T-helper 17 cell (primary cell): Measurements from ENCODE around the gene HARS1. TPM values are rescaled to one million over a fixed set of nuclear protein-coding genes. Genes with fewer than 3 reads are reported as not detected.
"Not testable (repeated sequence)": the region's sequence is repeated elsewhere in the genome, so short reads cannot be mapped to it uniquely, and the experiment has no call there.

Experiments used
- ATAC-seq: fragments of 150-1000 bp; cut with Tn5 transposase; 2 replicates; pipeline ENCODE4 v1.10.0; 2021; ENCODE audit warnings: mild to moderate bottlenecking, moderate library complexity
- DNase-seq, 3 donors: peaks; one replicate each; pipeline versions ENCODE4 v3.0.0 to v3.0.0-alpha.2; 2020 to 2021
- H3K9me3 ChIP-seq: one replicate; pipeline ENCODE4 v1.7.0; 2013; ENCODE audit warnings: low read length, mild to moderate bottlenecking; ENCODE audit not compliant: control insufficient read depth, poor library complexity, severe bottlenecking
- H3K27ac Mint-ChIP-seq: one replicate; pipeline ENCODE4 v1.8.0; 2022; ENCODE audit warnings: mild to moderate bottlenecking, moderate library complexity, mixed read lengths
- H3K27me3 Mint-ChIP-seq: one replicate; pipeline ENCODE4 v1.8.0; 2022; ENCODE audit warnings: mixed read lengths
- H3K36me3 Mint-ChIP-seq: one replicate; pipeline ENCODE4 v1.8.0; 2022; ENCODE audit warnings: low read depth, mixed read lengths
- H3K4me1 Mint-ChIP-seq: one replicate; pipeline ENCODE4 v1.8.0; 2022; ENCODE audit warnings: mild to moderate bottlenecking, mixed read lengths
- H3K4me3 Mint-ChIP-seq: one replicate; pipeline ENCODE4 v1.8.0; 2022; ENCODE audit warnings: mild to moderate bottlenecking, moderate library complexity, mixed read lengths
- total RNA-seq, 4 donors: library from RNA in 2 of 4; stranded (reverse) in 2 of 4; gene quantifications; one replicate each; pipeline ENCODE4 v1.2.3 and lab custom pipeline; 2022 to 2026

The HARS1 gene, protein sequence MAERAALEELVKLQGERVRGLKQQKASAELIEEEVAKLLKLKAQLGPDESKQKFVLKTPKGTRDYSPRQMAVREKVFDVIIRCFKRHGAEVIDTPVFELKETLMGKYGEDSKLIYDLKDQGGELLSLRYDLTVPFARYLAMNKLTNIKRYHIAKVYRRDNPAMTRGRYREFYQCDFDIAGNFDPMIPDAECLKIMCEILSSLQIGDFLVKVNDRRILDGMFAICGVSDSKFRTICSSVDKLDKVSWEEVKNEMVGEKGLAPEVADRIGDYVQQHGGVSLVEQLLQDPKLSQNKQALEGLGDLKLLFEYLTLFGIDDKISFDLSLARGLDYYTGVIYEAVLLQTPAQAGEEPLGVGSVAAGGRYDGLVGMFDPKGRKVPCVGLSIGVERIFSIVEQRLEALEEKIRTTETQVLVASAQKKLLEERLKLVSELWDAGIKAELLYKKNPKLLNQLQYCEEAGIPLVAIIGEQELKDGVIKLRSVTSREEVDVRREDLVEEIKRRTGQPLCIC
- total RNA-seq (10 to 100 TPM; 44.8 to 49.3 TPM), total RNA-seq (lab: John Stamatoyannopoulos, UW) (83.3 to 138 reads per million in 2 donors)

DNA sequence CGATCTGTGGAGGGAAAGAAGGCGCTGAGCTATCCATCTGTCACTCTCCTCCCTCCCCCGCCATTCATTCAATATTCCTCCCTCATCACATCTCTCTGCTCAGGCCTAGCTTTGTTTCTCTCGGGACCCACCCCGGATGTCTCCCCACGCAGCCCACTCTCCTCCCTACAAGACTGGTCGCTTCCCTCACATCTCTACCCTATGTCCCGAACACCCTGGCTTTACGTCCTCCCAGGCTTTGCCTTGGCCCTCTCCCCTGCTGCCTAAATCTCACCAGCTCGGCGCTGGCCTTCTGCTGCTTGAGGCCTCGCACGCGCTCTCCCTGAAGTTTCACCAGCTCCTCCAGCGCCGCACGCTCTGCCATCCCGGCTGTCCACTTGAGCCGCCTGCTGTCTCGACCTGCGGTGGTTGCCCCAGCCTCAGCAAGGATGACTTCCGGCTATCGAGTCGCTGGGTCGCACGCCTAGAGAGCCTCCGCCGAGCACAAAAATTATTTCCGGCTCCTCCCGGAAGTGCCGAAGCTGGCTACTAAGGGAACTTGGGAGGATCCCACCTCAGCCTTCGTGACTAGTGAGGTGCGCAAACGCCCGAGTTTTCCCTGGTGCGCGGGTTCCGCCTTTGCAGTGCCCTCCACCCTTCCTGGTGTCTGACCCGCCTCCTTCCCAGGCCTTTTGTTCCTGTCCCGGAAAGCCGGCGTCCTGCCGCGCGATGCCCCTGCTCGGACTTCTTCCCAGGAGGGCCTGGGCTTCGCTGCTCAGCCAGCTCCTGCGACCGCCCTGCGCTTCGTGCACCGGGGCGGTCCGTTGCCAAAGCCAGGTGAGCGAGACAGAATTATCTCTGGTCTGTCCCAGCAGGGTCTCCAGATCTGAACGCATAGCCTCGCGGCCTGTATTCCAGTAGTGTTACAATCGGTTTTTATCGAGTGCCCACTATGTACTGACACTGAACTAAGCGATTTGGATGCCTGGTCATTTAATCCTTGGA, at the start of gene HARS1, which contains the start of gene HARS2:
Gene HARS1 (minus strand): TSS at position 430 of the 984 bp plus-strand sequence. CDS start 66 bp downstream, at position 364.
Gene HARS2 (plus strand): TSS at position 515 of the 984 bp plus-strand sequence. CDS start 194 bp downstream, at position 709.
- ATAC-seq (peak; percentile 96), DNase-seq (peak; percentile 65 to 73 (median 66))
- H3K9me3 ChIP-seq: no peaks in the 10 kb centered on the region
- H3K27me3 Mint-ChIP-seq: no peaks in the 10 kb centered on the region
- H3K4me1 Mint-ChIP-seq: peaks cover 25% of the 10 kb centered on the region
- peak within 1 kb of the TSS; percentile 100 for H3K4me3 Mint-ChIP-seq
- peak within 1 kb of the TSS; percentile 98 for H3K27ac Mint-ChIP-seq
- peaks cover 4% of the 10 kb centered on the region for H3K36me3 Mint-ChIP-seq

DNA sequence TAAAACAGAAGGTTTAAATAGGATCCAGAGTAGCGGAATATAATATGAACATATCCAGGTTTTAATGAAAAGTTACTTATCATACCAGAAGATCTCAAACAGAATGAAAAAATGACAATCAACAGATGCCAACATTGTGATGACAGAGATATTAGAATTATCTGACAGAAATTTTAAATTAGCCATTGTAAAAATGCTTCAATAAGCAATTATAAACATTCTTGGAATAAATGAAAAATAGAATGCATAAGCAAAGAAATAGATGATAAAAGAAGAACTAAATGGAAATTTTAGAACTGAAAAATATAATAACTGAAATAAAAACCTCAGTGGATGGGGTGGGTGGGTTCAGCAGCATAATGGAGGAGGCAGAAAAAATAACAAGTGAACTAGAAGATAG, 46.3 kb upstream of the HARS1 start:
- Mint-ChIP-seq H3K27me3 (peaks cover 36% of the 10 kb centered on the region), H3K27ac (no peak overlapping the region), H3K4me1 (no peaks in the 10 kb centered on the region), H3K4me3 (no peak overlapping the region), H3K36me3 (no peaks in the 10 kb centered on the region)
- DNase-seq (no peak), ATAC-seq (no peak)
- no peaks in the 10 kb centered on the region for H3K9me3 ChIP-seq

DNA sequence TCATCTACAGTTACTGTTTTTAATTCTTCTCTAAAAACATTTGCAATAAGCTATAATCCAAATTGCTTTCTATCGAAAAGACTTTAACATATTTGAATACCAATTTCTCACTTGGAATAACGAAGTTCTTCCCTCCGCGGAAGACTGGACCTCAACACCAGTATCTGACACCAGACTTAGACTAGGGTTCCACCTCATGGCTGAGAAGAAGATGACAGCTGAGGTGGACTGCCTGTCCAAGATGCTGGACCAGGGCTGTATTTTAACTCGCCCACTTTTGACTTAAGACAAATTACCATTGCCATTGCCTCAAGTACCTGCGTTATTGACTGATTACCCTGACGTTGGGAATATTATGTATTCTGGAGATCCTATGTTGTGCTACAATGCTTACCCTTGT, 43.2 kb upstream of the HARS1 start:
- H3K9me3 ChIP-seq: no peaks in the 10 kb centered on the region
- H3K27ac Mint-ChIP-seq: no peak overlapping the region
- no peak for DNase-seq
- no peaks in the 10 kb centered on the region for H3K4me1 Mint-ChIP-seq
- no peak overlapping the region for H3K4me3 Mint-ChIP-seq
- peaks cover 41% of the 10 kb centered on the region for H3K27me3 Mint-ChIP-seq
- ATAC-seq: no peak
- no peaks in the 10 kb centered on the region for H3K36me3 Mint-ChIP-seq

DNA sequence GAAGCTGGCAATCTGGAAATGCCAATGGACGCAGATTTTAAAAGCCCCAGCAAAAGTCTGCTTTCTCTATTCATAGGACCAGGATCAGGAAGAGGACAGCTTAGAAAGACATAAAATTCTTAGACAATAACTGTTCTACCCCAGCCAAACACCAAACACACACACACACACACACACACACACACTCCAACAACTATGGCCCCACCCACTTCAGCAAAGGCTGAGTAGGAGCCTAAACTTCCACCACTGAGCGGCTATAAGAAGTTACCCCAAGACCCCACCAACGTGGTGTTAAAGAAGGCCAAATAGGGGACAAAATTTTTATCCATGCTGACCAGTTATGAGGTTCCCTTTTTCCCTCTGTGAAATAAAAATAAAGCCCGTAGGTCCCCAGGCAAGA, 41.9 kb upstream of the HARS1 start:
- DNase-seq (no peak), ATAC-seq (no peak)
- H3K9me3 ChIP-seq: no peaks in the 10 kb centered on the region
- H3K36me3 Mint-ChIP-seq: no peaks in the 10 kb centered on the region
- no peaks in the 10 kb centered on the region for H3K4me1 Mint-ChIP-seq
- H3K4me3 Mint-ChIP-seq: no peak overlapping the region
- H3K27me3 Mint-ChIP-seq: peaks cover 41% of the 10 kb centered on the region
- H3K27ac Mint-ChIP-seq: no peak overlapping the region

DNA sequence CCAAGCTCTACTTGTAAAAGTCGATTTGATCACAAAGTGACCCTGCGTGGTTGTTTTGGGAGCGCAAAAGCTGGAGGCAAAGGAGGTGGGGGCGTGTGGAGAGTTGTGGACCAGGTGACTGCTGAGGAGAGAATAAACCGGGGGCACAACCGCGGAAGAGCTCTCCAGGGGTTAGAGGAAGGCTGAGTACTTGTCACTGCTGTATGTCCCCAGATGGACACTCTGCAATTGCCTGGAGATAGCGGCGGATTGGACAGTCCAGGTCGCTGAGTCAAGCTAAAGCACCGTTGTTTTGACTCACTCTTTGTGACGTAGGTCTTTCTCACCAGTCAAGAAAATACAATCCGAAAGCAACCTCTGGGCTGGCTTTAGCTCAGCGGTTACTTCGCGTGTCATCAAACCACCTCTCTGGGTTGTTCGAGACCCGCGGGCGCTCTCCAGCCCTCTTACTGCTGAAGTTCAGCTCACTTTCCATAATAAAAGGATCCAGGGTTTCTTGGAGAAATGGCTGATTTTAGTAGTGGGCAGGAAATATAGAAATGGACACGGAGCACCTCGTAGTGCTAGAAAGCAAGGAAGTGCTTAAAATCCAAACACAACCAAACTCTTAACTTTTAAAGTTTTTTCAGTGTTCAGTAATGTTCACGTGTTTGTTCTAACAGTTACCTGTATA, 34.8 kb upstream of the HARS1 start:
- Mint-ChIP-seq H3K4me1 (peaks cover 9% of the 10 kb centered on the region), H3K36me3 (peaks cover 2% of the 10 kb centered on the region), H3K27me3 (peaks cover 10% of the 10 kb centered on the region), H3K27ac (peak overlapping the region; percentile 80), H3K4me3 (peak overlapping the region; percentile 61)
- no peaks in the 10 kb centered on the region for H3K9me3 ChIP-seq
- DNase-seq (peak; percentile 28 to 54 (median 48)), ATAC-seq (peak; percentile 95)

DNA sequence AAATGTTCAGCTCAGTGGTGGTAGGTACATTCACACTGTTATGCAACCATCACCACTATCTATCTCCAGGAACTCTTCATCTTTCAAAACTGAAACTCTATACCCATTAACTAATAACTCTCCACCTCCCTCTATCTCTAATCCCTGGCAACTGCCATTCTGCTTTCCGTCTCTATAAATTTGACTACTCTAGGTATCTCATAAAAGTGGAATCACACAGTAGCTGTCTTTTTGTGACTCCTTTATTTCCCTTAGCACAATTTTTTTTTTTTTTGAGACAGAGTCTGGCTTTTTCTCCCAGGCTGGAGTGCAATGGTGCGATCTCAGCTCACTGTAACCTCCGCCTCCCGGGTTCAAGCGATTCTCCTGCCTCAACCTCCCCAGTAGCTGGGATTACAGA, 30.2 kb upstream of the HARS1 start:
- H3K4me3 Mint-ChIP-seq, H3K36me3 Mint-ChIP-seq, H3K27ac Mint-ChIP-seq, DNase-seq, ATAC-seq, H3K9me3 ChIP-seq: not testable (repeated sequence)
- Mint-ChIP-seq H3K4me1 (peaks cover 15% of the 10 kb centered on the region), H3K27me3 (peaks cover 14% of the 10 kb centered on the region)

DNA sequence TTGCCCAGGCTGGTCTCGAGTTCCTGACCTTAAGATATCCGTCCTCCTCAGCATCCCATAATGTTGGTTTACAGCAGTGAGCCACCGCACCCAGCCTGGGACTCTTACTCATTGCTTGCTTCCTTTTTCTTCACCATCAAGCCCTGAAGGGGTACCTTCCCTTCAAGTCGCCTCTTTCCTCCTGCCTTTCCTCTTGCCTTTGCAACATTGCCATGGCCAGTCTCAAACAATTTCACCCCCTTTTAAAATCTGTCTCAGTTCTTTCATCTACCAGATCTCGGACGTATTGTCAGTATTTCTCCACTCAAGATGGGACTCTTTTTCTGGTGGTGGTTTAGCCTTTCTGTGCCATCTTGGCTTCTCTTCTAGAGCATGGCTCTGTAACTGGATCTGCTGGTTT, 29.6 kb upstream of the HARS1 start:
- not testable (repeated sequence) for H3K36me3 Mint-ChIP-seq, H3K27ac Mint-ChIP-seq, DNase-seq, H3K9me3 ChIP-seq
- Mint-ChIP-seq H3K4me1 (peaks cover 11% of the 10 kb centered on the region), H3K27me3 (peaks cover 14% of the 10 kb centered on the region), H3K4me3 (peak overlapping the region; percentile 31)
- peak; percentile 10 for ATAC-seq

DNA sequence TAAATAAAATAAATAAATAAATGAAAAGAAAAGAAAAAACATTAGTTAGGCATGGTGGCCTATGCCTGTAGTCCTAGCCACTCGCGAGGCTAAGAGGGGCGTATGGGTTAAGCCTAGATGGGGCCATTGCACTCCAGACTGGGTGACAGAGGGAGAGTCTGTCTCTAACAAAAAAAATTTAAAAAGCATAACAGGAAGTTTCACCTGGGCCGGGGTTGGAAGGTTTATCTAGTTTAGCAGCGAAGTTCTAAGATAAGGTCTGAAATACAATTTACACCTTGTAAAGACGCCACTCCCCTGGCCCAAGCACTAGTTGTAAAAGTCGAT, 27.1 kb upstream of the HARS1 start:
- Mint-ChIP-seq H3K4me3 (peak overlapping the region; percentile 66), H3K36me3 (peaks cover 2% of the 10 kb centered on the region), H3K27me3 (peaks cover 14% of the 10 kb centered on the region), H3K4me1 (peaks cover 10% of the 10 kb centered on the region), H3K27ac (no peak overlapping the region)
- no peak for ATAC-seq
- no peaks in the 10 kb centered on the region for H3K9me3 ChIP-seq
- DNase-seq: no peak

DNA sequence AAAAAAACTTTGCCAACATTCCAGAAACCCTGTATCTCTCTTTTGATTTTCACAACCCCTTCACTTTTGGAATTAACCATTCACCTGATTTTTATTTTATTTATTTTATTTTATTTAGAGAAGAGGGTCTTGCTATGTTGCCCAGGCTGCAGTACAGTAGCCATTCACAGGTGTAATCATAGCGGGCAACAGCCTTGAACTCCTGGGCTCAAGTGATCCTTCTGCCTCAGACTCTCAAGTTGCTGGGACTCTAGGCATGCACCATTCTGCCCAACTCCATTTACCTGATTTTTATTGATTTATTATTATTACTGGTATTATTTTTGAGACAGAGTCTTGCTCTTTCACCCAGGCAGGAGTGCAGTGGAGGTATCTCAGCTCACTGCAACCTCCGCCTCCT, 25.1 kb upstream of the HARS1 start:
- peaks cover 19% of the 10 kb centered on the region for H3K4me1 Mint-ChIP-seq
- H3K27ac Mint-ChIP-seq, H3K27me3 Mint-ChIP-seq, H3K4me3 Mint-ChIP-seq, ATAC-seq, DNase-seq, H3K36me3 Mint-ChIP-seq, H3K9me3 ChIP-seq: not testable (repeated sequence)

DNA sequence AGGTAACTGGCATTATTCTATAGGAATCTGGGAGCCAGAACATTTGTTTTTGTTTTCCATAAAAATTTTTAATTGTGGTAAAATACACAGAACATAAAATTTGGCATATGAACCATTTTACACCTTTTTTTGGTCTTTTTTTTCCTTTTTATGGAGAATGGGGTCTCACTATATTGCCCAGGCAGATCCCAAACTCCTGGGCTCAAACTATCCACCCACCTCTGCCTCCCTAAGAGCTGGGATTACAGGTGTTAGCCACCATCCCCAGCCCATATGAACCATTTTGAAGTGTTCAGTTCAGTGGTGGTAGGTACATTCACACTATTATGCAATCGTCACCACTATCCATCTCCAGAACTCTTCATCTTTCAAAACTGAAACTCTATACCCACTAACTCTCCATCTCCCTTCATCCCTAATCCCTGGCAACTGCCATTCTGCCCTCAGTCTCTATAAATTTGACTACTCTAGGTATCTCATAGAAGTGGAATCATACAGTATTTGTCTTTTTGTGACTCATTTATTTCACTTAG, 22.5 kb upstream of the HARS1 start:
- Mint-ChIP-seq H3K27me3 (no peaks in the 10 kb centered on the region), H3K4me3 (no peak overlapping the region), H3K4me1 (peaks cover 27% of the 10 kb centered on the region), H3K36me3 (no peaks in the 10 kb centered on the region), H3K27ac (peak overlapping the region; percentile 65)
- DNase-seq (no peak), ATAC-seq (no peak)
- no peaks in the 10 kb centered on the region for H3K9me3 ChIP-seq

DNA sequence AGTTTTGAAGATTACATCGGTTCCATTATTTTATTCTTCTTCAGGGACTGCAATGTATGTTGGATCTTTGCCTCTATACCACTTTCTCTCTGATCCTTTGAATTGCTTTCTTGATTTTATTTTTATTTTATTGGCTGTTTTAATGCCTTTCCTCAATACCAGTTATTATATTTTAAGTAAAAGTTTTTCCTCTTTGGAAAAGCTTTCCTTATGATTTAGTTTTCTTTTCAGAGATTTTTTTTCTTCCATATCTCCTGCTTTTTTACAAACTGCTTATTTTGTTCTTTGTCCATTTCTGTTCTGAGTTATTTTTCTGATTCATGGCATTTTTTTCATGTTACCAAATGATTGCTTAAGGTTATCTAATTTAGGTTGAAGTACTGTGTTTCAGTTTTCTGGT, 20.6 kb upstream of the HARS1 start:
- H3K4me1 Mint-ChIP-seq: peaks cover 22% of the 10 kb centered on the region
- no peak for ATAC-seq

DNA sequence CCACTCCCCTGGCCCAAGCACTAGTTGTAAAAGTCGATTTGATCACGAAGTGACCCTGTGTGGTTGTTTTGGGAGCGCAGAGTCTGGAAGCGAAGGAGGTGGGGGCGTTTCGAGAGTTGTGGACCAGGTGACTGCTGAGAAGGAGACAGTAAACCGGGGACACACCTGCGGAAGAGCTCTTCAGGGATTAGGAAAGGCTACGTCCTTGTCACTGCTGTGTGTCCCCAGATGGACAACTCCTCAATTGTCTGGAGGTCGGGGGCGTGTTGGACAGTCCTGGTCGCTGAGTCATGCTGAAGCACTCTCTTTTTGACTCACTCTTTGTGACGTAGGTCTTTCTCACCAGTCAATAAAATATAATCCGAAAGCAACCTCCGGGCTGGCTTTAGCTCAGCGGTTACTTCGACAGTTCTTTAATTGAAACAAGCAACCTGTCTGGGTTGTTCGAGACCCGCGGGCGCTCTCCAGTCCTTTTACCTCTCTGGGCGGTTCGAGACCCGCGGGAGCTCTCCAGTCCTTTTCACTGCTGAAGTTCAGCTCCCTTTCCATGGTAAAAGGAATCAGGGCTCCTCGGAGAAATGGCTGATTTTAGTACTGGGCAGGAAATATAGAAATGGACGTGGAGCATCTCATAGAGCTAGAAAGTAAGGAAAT, 19.9 kb upstream of the HARS1 start:
- ATAC-seq: peak; percentile 86
- peak overlapping the region; percentile 99 for H3K27ac Mint-ChIP-seq
- H3K36me3 Mint-ChIP-seq: peaks cover 2% of the 10 kb centered on the region
- peak overlapping the region; percentile 95 for H3K4me3 Mint-ChIP-seq
- peak; percentile 41 to 75 (median 72) for DNase-seq
- no peaks in the 10 kb centered on the region for H3K9me3 ChIP-seq
- H3K4me1 Mint-ChIP-seq: peaks cover 23% of the 10 kb centered on the region
- no peaks in the 10 kb centered on the region for H3K27me3 Mint-ChIP-seq

More for the DNA sequence above, 20.6 kb upstream of the HARS1 start:
- H3K9me3 ChIP-seq: no peaks in the 10 kb centered on the region
- Mint-ChIP-seq H3K4me3 (peak overlapping the region; percentile 95), H3K27ac (peak overlapping the region; percentile 99), H3K27me3 (no peaks in the 10 kb centered on the region), H3K36me3 (no peaks in the 10 kb centered on the region)
- no peak for DNase-seq
